ENCODE results near the gene DLGAP1. TPM values are rescaled to one million over a fixed set of nuclear protein-coding genes. Genes with fewer than 3 reads are reported as not detected.

Gene DLGAP1
- total RNA-seq, 1 donor from 2014 or later: 5.4 TPM

DNA sequence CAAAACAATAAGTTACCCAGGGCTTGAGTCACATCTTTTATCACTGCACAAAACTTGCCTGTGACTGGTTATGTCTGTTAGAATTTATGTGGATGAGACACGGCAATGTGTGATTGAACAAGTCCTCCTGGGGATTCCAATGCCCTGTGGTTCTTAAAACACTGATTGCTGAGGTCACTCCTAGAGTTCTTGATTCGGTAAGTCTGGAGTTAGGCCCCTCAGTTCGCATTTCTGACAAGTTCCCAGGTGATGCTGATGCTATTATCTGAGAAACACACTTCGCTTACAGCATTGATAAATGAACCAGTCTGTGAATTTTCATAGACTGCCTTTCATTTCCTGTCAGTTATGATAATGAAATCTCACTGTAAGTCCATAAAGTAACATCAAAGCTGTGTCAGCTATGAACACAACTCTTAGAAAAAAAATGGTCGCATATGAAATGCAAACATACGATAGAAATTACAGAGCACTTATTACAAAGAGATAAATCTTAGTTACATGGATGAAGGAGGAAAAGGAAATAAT, 214.0 kb downstream of the DLGAP1 start:
- intact Hi-C loops (cut with DNase I): no loop called here
- Histone ChIP-seq H3K27me3 (no peaks in the 10 kb centered on the region), H3K27ac (no peak overlapping the region), H3K4me3 (no peak overlapping the region), H3K4me1 (no peaks in the 10 kb centered on the region), H3K36me3 (no peaks in the 10 kb centered on the region), H3K9me3 (no peaks in the 10 kb centered on the region)
- no peak for ATAC-seq
- TF ChIP-seq, protein P1, sequence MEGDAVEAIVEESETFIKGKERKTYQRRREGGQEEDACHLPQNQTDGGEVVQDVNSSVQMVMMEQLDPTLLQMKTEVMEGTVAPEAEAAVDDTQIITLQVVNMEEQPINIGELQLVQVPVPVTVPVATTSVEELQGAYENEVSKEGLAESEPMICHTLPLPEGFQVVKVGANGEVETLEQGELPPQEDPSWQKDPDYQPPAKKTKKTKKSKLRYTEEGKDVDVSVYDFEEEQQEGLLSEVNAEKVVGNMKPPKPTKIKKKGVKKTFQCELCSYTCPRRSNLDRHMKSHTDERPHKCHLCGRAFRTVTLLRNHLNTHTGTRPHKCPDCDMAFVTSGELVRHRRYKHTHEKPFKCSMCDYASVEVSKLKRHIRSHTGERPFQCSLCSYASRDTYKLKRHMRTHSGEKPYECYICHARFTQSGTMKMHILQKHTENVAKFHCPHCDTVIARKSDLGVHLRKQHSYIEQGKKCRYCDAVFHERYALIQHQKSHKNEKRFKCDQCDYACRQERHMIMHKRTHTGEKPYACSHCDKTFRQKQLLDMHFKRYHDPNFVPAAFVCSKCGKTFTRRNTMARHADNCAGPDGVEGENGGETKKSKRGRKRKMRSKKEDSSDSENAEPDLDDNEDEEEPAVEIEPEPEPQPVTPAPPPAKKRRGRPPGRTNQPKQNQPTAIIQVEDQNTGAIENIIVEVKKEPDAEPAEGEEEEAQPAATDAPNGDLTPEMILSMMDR (IDR thresholded peaks at IDR 0.05): no peak
- DNase-seq: no peak

DNA sequence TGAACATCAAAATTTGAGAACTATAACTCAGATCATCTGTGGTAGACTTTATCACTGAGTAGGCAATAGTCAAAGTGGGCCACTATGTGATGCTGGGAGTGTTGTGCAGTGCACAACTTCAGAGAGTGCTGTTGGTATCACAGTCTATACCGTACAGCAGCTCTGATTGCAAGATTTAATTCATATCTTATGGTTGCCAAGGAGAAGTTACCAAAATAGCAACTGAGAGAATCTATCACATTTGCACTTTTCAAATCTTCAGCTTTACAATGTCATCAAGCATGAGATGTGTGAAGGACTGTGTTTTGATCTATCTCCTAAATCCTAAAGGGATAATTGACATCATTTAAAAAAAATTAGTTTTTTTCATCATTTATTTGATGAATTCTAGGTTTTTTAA, 216.1 kb downstream of the DLGAP1 start:
- Histone ChIP-seq H3K36me3 (no peaks in the 10 kb centered on the region), H3K4me1 (no peaks in the 10 kb centered on the region), H3K27me3 (no peaks in the 10 kb centered on the region), H3K4me3 (no peak overlapping the region), H3K27ac (no peak overlapping the region), H3K9me3 (no peaks in the 10 kb centered on the region)
- DNase-seq: no peak
- intact Hi-C loops (cut with DNase I): no loop called here
- ATAC-seq: no peak
- TF ChIP-seq, protein P1 (IDR thresholded peaks at IDR 0.05): no peak

DNA sequence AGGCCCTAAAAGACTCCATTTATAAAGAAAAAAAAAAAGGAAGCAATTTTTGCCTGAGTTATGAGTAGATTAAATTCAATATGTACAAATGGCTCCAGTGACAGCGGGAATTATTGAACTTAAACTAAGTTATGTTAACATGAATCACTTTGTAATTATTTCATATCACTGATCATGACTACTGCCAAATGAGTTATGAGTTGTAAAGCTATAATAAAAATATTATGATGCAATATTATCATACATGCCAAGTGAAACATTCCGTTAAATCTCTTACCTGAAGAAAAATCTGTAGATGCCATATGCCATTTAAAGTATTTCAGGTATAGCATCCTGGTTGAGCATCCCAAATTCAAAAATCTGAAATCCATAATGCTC, 217.5 kb downstream of the DLGAP1 start:
- intact Hi-C loops (cut with DNase I): no loop called here
- ATAC-seq (no peak), DNase-seq (no peak)
- TF ChIP-seq, protein P1 (IDR thresholded peaks at IDR 0.05): no peak
- Histone ChIP-seq H3K9me3 (no peaks in the 10 kb centered on the region), H3K36me3 (no peaks in the 10 kb centered on the region), H3K4me3 (no peak overlapping the region), H3K4me1 (no peaks in the 10 kb centered on the region), H3K27me3 (no peaks in the 10 kb centered on the region), H3K27ac (no peak overlapping the region)

DNA sequence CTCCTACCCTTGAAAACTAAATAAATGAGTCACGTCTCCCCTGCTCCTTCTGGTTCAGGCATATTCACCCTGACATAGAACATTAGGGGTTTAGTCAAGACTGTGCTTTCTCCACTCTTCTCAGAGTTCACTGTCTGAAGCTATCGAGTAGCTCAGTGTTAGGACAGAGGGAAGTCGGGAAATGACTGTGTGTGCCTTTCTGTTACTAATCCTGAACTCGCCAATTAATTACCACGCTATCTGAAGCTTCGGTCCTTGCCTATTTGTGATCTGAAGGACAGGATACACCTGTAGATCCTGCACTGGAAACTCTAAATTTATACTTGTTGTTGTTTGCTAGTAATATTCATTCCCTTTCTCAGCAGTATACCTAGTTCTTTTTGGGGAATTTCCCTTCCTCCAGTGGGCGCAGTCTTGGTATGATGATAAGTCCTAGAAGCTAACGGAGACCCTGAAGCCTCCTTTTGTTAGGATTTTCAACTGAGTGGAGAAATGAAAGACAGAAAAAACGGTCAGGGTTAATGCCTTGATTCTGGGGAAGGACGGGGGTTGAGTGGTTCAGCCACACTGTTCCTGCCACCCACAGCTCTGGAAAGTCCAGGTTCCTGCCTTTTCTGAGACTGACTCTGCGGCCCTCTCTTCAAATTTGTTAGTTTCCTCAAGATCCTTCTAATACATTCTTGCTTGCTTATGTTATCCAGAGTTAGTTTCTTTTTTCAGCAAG, 218.0 kb downstream of the DLGAP1 start:
- no peak for ATAC-seq
- Histone ChIP-seq H3K4me3 (no peak overlapping the region), H3K36me3 (no peaks in the 10 kb centered on the region), H3K9me3 (no peaks in the 10 kb centered on the region), H3K27me3 (no peaks in the 10 kb centered on the region), H3K4me1 (no peaks in the 10 kb centered on the region), H3K27ac (no peak overlapping the region)
- DNase-seq: no peak
- TF ChIP-seq, protein P1 (IDR thresholded peaks at IDR 0.05): no peak
- intact Hi-C loops (cut with DNase I): no loop called here

DNA sequence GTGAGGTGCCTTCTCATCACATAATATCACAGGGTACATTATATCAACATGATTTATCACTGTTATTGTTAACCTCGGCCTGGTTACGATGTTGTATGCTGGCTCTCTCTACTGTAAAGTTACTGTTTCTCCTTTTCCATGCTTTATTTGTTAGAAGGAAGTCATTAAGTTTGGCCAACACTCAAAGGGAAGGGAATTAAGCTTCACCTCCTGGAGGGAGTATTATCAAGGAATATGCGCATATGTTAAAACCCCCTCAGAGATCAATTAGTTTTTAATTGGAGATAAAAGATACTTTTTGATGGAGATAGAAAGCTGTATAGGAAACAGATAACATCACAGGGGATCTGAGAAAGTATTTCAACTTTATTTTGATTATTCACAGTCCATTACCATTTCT, 221.6 kb downstream of the DLGAP1 start:
- TF ChIP-seq, protein P1 (IDR thresholded peaks at IDR 0.05): no peak
- Histone ChIP-seq H3K27ac (no peak overlapping the region), H3K27me3 (no peaks in the 10 kb centered on the region), H3K36me3 (no peaks in the 10 kb centered on the region), H3K9me3 (no peaks in the 10 kb centered on the region), H3K4me3 (no peak overlapping the region), H3K4me1 (no peaks in the 10 kb centered on the region)
- ATAC-seq (no peak), DNase-seq (no peak)
- intact Hi-C loops (cut with DNase I): no loop called here
